HG02943 (cell line): ENCODE results near the gene NCOA6.
A peak's percentile ranks its signal among the peaks of the same experiment; 100 is the strongest.

Experiments
- ATAC-seq: cut with Tn5 transposase; IDR thresholded peaks from one replicate; pipeline ENCODE4 v1.9.1; 2021; ENCODE audit warnings: mild to moderate bottlenecking, low read depth, moderate library complexity; ENCODE audit not compliant: unreplicated experiment

The NCOA6 gene

GRCh38 chr20:34706912-34707784, 118.3 kb downstream of the NCOA6 start:
- ATAC-seq = no peak

- no peak for ATAC-seq
Measured at GRCh38 chr20:34706302-34706875, 119.1 kb downstream of the NCOA6 start.

DNA sequence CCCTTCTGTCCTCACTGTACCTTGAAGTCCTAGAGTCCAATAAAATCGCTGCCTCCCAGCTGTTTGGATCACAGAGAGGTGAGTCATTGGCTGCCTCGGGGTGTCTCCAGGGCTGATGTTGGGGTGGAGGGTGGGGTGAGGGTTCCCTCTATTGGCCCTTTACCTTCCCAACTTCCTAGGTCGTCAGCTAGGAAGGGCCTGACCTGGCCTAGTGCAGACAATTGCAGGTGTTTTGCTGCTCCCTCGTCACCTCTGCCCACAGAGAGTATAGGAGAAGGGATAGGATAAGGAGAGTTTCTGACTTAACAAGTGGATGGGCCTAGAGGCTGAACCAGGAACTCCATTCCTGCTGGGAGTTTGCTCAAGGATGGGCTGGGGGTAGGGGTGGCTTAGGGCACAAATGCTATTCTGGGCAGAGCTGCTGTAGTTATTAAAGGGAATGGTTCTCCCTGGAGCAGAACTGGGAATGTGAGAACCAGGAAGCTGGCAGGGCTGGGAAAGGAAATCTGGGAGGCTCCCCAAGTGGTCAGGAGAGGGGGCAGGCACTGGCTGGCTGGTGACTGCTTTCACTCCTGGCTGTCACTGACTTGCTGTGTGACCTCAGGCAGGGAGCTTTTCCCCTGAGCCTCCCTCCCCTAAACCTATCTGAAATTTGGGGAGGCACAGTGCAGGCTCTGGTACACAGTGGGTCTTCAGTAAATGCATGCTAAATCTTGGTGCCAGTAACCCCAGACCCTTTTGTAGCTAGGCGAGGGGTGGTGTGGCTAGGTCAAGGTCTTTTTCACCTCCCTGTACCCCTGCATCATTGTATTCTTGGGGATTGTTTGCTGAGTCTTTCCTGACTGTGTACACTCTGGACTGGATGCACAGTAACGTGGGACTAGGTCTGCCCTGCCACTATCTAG, 119.8 kb downstream of the NCOA6 start:
- ATAC-seq = no peak

DNA sequence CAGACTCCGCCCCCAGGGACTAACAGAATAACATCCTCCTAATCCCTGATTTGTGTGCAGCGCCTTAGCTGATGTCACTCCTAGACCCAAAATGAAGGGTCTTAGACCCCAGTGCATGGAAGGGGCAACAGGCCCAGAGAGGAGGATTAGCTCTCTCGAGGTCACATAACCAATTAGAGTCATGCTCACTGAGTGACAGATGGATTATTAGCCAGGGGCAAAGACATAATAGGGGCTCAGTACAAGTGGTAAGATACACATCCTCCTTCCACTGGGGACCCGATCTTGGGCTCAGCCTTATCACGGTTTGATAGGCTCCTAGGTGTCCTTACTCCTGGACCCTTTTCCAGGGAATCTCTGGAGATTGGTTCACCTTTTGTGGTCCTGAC, 120.4 kb downstream of the NCOA6 start:
- ATAC-seq = no peak

- ATAC-seq = peak; percentile 44
Measured at GRCh38 chr20:34704177-34705007, 121.1 kb downstream of the NCOA6 start, which contains the start of gene TP53INP2. Gene TP53INP2, plus strand, starts transcription at chr20:34704344. Its CDS starts 4,396 bp downstream, at chr20:34708740.

DNA sequence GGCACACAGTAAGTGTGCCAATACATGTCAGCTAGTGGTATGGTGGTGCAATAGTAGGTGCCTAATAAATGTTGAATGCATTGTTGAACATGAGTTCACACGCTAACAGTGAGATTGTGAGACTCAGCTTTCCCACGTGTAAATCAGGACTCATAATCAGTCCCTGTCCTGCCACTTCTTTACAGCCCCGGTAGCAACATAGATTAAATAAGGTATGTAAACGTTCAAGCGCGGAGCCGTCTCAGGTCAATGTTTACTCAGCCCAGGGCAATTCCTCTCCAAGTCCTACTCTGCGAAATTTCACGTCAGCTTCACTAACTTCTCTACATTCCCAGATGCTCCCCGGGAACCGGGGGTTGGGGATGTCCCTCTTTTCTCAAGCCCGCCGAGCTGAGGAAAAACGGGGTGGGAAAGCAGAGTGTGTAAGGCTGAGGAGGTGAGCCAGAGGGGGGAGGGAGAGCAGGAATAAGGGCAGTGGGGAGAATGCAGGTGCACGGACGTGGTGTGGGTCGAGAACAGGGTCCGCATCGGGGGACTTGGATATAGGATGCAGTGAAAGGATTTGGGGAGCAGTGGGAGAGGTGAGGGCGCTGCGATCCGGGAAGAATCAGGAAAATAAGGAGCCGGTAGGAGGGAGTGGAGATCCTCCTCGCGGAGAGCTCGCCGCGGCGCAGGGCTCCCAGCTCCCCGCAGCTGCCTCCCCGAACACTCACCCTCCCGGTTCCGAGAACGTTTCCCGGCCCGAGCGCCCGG, 121.9 kb downstream of the NCOA6 start:
- no peak for ATAC-seq

DNA sequence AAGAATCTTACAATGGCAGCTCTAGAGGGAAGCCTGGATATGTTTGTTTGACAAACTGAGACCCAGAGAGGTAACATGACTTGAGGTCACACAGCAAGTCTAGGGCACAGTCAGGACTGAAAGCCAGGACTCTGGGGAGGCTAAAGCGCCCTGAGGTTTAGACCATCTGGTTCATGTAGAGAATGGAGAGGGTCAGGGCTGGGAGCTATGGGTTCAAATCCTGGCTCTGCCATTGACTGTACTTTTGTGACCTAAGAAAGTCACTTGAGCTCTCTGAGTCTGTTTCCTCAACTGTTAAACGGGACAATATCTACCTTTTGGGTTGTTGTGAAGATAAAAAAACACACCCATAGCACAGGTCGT, 122.4 kb downstream of the NCOA6 start:
- no peak for ATAC-seq

GRCh38 chr20:34701405-34702085, 123.9 kb downstream of the NCOA6 start:
- no peak for ATAC-seq

DNA sequence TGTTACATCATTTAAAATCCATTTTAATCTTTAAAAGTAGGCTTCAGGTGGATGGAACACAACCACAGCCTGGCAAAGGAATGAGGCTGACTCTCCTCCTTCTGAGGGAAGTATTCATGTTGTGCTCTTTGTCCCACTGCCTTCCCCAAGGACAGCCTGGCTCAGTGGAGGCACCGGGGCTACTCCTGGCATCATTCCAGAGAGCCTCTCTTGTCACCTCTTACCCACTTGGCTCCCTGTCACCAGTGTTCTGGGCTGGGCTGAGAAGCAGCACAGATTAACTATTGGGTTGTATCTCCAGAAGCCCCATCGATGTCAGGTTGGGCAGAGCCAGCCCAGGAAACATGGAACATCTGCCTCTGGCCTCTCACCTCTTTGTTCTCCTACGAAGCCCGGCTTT, 132.0 kb downstream of the NCOA6 start:
- ATAC-seq = no peak

DNA sequence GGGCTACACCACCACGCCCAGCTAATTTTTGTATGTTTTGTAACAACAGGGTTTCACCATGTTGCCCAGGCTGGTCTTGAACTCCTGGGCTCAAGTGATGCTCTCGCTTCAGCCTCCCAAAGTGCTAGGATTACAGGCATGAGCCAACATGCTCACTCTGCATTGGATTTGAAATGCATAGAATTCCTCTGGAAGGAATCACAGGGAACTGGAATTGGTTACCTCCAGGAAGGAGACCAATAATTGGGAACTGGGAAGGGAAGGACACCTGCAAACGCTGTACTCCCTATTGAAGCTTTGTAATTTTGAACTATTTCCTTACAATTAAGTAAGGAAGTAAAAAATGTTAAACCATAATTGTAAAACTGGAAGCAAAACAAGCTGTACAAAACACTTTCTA, 133.6 kb downstream of the NCOA6 start:
- no peak for ATAC-seq

DNA sequence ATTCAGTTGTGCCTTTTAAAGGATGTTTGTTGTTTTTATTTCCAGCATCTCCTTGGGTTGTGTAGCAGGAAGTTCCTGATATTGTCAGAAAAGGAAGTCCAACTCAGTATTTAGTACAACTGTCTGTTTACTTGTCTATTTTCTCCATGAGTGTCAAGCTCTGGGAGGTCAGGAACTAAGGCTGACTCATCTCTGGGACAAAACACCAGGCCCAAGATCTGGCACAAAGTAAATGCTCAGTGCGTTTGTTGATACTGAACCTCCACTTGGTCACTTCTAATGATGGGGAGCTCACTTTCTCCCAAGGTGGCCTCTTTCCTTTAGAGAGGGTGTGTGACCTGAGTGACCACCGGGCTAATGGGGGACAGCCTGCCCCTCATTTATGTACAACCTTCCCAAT, 136.0 kb downstream of the NCOA6 start:
- ATAC-seq = no peak

DNA sequence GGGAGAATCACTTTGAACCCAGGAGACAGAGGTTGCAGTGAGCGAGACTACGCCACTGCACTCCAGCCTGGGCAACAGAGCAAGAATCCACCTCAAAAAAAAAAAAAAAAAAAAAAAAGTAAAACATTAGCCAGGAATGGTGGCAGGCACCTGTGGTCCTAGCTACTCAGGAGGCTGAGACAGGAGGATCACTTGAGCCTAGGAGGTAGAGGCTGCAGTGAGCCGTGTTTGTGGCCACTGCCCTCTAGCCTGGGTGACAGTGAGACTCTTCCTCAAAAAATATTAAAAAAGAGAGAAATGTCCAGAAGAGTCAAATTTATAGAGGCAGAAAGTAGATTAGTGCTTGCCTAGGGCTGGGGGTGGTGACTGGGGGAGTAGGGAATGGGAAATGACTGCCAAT, 141.8 kb downstream of the NCOA6 start:
- no peak for ATAC-seq

- no peak for ATAC-seq
Measured at GRCh38 chr20:34680586-34681175, 144.8 kb downstream of the NCOA6 start.

- ATAC-seq = peak; percentile 88
Measured at GRCh38 chr20:34676642-34677373, 148.6 kb downstream of the NCOA6 start, which contains the start of gene PIGU. Gene PIGU, minus strand, starts transcription at chr20:34677092. Its CDS starts 7 bp downstream, at chr20:34677085.

GRCh38 chr20:34675993-34676641, 149.3 kb downstream of the NCOA6 start:
- ATAC-seq = no peak

DNA sequence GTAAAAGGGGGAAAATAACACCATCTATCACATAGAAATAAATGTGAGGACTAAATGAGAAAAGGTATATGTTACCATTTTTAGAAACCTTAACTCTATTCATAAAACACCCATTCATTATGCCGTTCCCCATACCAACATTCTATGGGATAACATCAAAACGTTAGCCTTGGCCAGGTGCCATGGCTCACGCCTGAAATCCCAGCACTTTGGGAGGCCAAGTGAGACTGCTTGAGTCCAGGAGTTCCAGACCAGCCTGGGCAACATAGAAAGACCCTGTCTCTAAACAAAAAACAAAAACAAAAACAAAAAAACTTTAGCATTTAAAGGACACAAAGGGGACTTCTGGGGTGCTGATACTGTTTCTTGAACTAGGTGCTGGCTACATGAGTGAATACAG, 149.9 kb downstream of the NCOA6 start:
- no peak for ATAC-seq

GRCh38 chr20:34673412-34673811, 152.0 kb downstream of the NCOA6 start:
- no peak for ATAC-seq
